Measurements from ENCODE around the gene CCHCR1. TPM values are rescaled to one million over a fixed set of nuclear protein-coding genes. Genes with fewer than 3 reads are reported as not detected.

Gene CCHCR1
- total RNA-seq, 4 donors from 2014 or later: 28.3 to 86.6 (median 36.2) TPM

DNA sequence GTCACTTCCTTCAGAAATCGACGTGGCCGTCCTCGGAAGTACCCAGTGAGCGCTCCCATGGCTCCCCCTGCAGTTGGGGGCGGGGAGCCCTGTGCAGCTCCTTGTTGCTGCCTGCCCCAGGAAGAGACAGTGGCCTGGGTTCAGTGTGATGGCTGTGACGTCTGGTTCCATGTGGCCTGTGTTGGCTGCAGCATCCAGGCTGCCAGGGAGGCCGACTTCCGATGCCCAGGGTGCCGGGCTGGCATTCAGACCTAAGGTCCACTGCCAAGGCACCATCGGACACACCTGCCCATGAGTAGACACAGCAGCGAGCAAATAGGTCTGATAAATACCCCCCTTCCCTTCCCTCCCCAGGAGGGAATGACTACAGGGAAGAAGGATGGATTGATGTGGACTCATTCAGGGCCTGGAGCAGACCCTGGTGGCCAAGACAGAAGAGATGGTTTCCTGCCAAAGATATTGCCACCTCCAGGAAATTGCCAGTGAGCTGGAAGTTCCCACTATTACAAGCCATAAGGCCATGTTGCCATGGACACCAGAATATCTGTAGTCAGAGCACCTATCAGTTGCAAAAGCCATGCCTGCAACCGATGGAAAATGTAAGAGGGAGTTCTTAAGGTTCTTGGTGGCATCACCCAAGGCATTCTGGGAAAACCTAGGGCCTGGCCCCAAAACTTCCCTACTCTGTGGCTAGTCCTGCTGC is 5.0 kb upstream of the CCHCR1 start:
- Histone ChIP-seq H3K4me3 (no peak overlapping the region), H3K27me3 (no peaks in the 10 kb centered on the region), H3K36me3 (peaks cover 0 to 11% (median 0%) of the 10 kb centered on the region in 3 donors), H3K4me1 (peaks cover 0 to 14% (median 7%) of the 10 kb centered on the region in 4 donors), H3K27ac (no peak overlapping the region), H3K9me3 (no peaks in the 10 kb centered on the region)
- DNase-seq: no peak
- TF ChIP-seq, protein P1, sequence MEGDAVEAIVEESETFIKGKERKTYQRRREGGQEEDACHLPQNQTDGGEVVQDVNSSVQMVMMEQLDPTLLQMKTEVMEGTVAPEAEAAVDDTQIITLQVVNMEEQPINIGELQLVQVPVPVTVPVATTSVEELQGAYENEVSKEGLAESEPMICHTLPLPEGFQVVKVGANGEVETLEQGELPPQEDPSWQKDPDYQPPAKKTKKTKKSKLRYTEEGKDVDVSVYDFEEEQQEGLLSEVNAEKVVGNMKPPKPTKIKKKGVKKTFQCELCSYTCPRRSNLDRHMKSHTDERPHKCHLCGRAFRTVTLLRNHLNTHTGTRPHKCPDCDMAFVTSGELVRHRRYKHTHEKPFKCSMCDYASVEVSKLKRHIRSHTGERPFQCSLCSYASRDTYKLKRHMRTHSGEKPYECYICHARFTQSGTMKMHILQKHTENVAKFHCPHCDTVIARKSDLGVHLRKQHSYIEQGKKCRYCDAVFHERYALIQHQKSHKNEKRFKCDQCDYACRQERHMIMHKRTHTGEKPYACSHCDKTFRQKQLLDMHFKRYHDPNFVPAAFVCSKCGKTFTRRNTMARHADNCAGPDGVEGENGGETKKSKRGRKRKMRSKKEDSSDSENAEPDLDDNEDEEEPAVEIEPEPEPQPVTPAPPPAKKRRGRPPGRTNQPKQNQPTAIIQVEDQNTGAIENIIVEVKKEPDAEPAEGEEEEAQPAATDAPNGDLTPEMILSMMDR (IDR thresholded peaks at IDR 0.05): no peak
- TF ChIP-seq POLR2A (IDR thresholded peaks at IDR 0.05): no peak

DNA sequence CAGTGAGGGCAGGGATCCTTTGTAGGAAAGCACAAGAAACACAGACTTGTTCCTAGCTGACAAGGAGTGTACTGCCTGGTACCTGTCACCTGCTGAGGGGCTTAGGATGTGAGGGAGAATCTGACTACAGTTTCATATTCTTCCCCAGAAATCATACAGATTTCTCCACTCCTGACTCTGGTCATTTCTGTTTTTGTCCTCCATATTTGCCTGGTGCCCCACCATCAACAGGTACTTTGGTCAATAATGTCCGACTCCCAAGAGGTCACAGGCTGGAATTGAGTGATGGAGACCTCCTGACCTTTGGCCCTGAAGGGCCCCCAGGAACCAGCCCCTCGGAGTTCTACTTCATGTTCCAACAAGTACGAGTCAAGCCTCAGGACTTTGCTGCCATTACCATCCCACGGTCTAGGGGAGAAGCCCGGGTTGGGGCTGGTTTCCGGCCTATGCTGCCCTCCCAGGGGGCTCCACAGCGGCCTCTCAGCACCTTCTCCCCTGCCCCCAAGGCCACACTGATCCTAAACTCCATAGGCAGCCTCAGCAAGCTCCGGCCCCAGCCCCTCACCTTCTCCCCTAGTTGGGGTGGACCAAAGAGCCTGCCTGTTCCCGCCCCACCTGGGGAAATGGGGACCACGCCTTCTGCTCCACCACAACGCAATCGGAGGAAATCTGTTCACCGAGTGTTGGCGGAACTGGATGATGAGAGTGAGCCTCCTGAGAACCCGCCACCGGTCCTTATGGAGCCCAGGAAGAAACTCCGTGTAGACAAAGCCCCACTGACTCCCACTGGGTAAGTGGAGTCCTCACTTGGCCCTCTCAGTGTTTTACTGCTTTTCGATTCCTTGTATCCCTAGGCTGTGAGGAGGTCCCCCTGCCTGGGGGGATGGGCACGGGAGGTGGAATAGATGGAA is 3.9 kb upstream of the CCHCR1 start:
- TF ChIP-seq, protein P1 (IDR thresholded peaks at IDR 0.05): no peak
- no peak for TF ChIP-seq POLR2A (IDR thresholded peaks at IDR 0.05)
- Histone ChIP-seq H3K27ac (no peak overlapping the region), H3K4me1 (peaks cover 0 to 22% (median 11%) of the 10 kb centered on the region in 4 donors)

DNA sequence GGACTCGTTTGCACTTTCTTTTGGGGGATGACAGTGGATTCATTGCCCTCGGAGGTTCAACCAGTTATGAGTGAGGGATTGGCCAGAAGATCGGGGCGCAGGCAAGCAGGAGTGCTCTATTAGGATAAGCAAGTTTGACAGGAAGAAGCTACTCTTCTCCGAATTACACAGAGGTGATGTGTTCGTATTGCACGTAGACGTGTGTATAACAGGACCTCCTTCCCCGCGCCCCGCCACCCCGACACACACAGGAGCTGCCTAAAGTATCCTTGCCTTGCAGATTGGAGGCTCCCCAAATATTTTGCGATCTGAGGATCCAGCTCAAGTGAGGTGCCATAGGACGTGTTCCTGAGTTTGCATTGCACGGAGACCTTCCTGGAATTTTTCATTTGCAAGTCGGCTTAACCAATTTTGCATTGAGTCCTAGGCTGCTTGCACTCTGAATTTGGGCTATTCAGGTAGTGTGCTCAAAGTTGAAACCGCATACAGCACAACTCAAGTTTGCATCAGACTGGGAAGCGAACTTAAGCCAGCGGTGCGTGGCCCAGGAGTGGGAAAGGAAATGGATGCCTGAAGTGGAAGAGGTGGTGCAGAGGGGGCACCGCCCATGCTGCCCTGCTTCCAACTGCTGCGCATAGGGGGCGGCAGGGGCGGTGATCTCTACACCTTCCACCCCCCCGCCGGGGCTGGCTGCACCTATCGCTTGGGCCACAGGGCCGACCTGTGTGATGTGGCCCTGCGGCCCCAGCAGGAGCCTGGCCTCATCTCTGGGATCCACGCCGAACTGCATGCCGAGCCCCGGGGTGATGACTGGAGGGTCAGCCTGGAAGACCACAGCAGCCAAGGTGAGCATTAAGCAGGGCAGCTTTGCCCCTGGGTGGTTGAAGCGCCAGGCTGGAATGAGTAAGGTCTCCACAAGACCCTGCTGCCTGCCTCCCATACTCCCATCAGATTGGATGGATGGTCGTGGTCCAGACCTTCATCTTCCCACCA is 1.6 kb upstream of the CCHCR1 start:
- peaks cover 0 to 22% (median 11%) of the 10 kb centered on the region in 4 donors for H3K4me1 ChIP-seq
- peaks cover 0 to 16% (median 0%) of the 10 kb centered on the region in 3 donors for H3K36me3 ChIP-seq
- H3K27ac ChIP-seq: peak overlapping the region; percentile 43 to 74 (median 47)
- no peak for TF ChIP-seq POLR2A (IDR thresholded peaks at IDR 0.05)
- TF ChIP-seq, protein P1 (IDR thresholded peaks at IDR 0.05): peak in 2 of 6 experiments; percentile 4
- peak overlapping the region; percentile 61 to 75 (median 66) for H3K4me3 ChIP-seq
- H3K27me3 ChIP-seq: no peaks in the 10 kb centered on the region
- DNase-seq: peak in 1 of 3 donors; percentile 30
- H3K9me3 ChIP-seq: no peaks in the 10 kb centered on the region

More for the DNA sequence above, 3.9 kb upstream of the CCHCR1 start:
- Histone ChIP-seq H3K36me3 (peaks cover 0 to 11% (median 0%) of the 10 kb centered on the region in 3 donors), H3K9me3 (no peaks in the 10 kb centered on the region), H3K27me3 (no peaks in the 10 kb centered on the region), H3K4me3 (no peak overlapping the region)
- DNase-seq: no peak

DNA sequence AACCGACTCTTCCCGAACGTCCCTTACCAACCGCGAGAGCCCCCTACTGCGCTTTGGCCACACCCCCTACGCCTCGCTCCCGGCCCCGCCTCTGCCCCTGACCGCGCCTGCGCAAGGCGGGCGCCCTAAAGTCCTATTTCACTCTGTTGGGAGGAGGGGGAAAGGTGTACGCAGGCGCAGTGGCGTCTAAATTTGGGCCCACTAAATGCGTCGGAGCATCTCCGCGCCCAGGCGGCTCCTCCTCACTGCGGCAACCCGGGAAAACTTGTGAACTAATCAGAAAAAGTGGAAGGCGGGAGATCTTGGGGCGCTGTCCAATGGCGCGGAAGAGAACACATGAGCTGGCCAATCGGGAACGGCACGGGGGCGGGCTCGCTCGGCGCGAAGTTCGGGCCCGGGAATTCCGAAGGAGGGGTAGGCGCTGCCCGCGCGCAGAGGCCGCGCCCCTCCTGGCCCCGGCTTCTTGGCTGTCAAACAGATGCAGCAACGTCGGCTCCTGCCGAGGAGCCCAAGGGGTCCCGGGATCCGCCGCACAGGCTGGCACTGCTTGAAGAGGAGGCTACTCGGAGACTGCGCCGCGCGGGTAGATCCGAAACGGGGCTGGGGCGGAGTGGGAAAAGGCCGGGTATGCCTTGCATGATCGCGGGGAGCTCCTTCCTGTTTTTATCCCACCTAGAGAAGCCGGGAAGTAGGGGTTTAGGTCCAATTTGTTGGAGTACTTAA is 699 bp upstream of the CCHCR1 start, which contains the start of gene TCF19:
TCF19 (plus strand) TSS at position 450 of the 723 bp plus-strand sequence. CDS start 881 bp downstream, outside the sequence.
- DNase-seq: peak; percentile 97 to 100 (median 98)
- Histone ChIP-seq H3K27me3 (no peaks in the 10 kb centered on the region), H3K27ac (peak within 1 kb of the TSS; percentile 55 to 85 (median 75)), H3K4me3 (peak within 1 kb of the TSS; percentile 61 to 75 (median 66)), H3K4me1 (peaks cover 0 to 22% (median 11%) of the 10 kb centered on the region in 4 donors), H3K9me3 (no peaks in the 10 kb centered on the region), H3K36me3 (peaks cover 0 to 16% (median 0%) of the 10 kb centered on the region in 3 donors)
- TF ChIP-seq, protein P1 (IDR thresholded peaks at IDR 0.05): no peak
- no peak for TF ChIP-seq POLR2A (IDR thresholded peaks at IDR 0.05)

Data from Peyer's patch (tissue), 4 donors.